Right renal cortex interstitium (tissue), 3 donors: ENCODE results near the gene VMP1. TPM values are rescaled to one million over a fixed set of nuclear protein-coding genes. Genes with fewer than 3 reads are reported as not detected.
"Not testable (repeated sequence)": the region's sequence is repeated elsewhere in the genome, so short reads cannot be mapped to it uniquely, and the experiment has no call there.

ENCODE experiments used
- DNase-seq, 3 donors: peaks; one replicate each; pipeline ENCODE4 v3.0.0-alpha.2; 2013; ENCODE audit warnings: low read depth in 3 of 3, low spot score in 2 of 3
- polyA plus RNA-seq, 3 donors: library from polyadenylated mRNA; unstranded; fragments of 120-200 nt; gene quantifications; one replicate each; pipeline ENCODE4 v1.2.1, GENCODE V29; 2013; ENCODE audit not compliant: insufficient read length in 3 of 3

Gene VMP1
- polyA plus RNA-seq, 3 donors = 112 to 132 (median 123) TPM

DNA sequence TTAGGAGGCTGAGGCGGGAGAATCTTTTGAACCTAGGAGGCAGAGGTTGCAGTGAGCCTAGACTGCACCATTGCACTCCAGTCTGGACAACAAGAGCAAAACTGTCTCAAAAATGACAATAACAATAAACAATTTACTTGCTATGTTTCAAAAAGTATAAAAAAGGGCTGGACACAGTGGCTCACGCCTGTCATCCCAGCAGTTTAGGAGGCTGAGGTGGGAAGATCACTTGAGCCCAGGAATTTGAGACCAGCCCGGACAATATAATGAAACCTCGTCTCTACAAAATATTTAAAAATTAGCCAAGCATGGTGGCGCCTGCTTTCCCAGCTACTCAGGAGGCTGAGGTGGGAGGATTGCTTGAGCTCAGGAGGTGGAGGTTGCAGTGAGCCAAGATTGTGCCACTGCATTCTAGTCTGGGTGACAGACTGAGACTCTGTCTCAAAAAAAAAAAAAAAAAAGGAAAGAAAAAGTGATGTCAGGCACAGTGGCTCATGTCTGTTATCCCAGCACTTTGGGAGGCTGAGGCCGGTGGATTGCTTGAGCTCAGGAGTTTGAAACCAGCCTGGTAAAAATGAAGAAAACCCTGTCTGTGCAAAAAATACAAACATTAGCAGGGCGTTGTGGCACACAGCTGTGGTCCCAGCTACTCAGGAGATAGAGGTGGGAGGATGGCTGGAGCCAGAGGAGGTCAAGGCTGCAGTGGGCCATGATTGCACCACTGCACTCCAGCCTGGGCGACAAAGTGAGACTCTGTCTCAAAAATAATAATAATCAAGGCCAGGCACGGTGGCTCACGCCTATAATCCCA, 146.7 kb downstream of the VMP1 start:
- DNase-seq = not testable (repeated sequence)

DNA sequence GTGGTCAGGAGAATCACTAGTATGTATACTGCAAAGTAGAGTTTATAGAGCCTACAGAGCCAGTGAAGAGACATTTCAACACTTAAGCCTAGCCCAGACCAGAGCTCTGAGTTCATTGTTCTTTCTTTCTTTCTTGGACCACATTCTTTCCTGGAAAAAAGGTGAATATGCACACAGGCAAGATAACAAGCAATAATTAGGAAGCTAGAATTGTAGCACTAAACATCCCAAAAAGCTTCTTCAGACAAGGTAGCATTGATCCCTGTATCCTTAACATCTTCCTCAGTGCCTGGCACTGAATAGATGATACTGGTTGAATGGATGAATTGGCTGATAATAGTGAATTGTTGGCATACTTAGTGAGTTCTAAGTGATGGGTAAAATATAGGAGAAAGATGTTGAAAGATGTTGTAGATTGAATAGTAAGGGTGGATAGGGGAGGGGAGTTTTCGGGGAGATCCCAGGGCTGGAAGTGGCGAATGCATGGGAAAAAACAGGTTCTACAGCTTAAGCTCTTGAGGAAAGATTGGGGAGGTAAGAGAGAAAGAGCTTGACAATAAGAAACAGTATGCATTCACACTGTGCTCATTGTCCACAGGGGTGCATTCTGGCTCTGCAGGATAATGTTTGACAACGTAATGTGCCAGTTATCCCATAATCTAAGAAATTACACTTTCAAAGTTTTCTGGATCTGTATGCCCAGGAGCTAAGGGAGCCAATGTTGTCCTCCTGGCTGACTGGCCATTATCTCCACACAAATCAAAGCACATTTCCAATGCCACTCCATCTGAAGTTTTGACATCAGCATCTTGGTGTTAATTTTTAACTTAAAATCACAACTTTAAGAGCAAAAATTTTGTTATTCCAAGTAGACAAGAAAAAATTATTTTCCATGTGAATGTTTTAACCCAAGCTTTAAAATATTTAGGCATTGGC, 149.7 kb downstream of the VMP1 start:
- DNase-seq = no peak

GRCh38 chr17:59858167-59858816, 150.8 kb downstream of the VMP1 start:
- no peak for DNase-seq

DNA sequence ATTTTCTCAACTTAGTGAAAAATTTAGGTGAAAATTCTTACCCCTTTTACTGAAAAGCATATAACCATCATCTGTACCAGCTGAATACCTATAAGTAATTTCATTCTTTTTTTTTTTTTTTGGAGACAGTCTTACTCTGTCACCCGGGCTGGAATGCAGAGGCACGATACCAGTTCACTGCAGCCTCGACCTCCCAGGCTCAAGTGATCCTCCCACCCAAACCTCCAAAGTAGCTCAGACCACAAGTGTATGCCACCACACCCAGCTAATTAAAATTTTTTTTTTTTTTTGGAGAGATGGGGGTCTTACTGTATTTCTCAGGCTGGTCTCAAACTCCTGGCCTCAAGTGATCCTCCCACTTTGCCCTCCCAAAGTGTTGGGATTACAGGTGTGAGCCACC, 151.5 kb downstream of the VMP1 start:
- no peak for DNase-seq

- no peak for DNase-seq
Observed at GRCh38 chr17:59859444-59860025, 152.1 kb downstream of the VMP1 start.

GRCh38 chr17:59863616-59864015, 156.2 kb downstream of the VMP1 start:
- DNase-seq = no peak

- no peak for DNase-seq
Observed at GRCh38 chr17:59869941-59870218, 162.4 kb downstream of the VMP1 start.

DNA sequence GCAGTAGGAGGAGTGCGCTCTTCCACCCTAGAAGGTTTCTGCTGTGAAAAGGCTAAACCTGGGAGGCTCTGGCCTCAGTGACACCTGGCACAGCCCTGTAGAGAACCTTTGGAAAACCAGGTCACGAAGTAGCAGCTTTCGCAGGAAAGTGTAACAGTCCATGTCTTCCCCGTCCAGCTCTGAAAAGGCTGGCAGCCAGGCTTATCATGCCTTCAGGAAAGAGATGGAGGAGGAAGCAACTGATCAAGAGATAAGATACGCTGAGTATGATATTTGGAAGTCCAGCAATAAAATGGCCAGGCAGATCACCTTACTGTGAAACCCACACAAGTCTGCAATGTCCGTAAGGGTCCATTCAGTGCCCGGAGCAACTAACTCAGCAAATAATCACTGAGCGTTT, 163.0 kb downstream of the VMP1 start:
- no peak for DNase-seq

GRCh38 chr17:59872351-59872750, 164.9 kb downstream of the VMP1 start:
- DNase-seq = no peak

DNA sequence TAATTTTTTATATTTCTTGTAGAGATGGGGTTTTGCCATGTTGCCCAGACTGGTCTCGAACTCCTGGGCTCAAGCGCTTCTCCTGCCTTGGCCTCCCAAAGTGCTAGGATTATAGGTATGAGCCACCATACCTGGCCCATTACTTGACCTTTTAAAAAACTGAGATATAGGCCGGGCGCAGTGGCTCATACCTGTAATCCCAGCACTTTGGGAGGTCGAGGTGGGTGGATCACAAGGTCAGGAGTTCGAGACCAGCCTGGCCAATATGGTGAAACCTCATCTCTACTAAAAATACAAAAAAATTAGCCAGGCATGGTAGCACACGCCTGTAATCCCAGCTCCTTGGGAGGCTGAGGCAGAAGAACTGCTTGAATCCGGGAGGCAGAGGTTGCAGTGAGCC, 166.0 kb downstream of the VMP1 start:
- DNase-seq = not testable (repeated sequence)

GRCh38 chr17:59874376-59874775, 166.9 kb downstream of the VMP1 start:
- no peak for DNase-seq

DNA sequence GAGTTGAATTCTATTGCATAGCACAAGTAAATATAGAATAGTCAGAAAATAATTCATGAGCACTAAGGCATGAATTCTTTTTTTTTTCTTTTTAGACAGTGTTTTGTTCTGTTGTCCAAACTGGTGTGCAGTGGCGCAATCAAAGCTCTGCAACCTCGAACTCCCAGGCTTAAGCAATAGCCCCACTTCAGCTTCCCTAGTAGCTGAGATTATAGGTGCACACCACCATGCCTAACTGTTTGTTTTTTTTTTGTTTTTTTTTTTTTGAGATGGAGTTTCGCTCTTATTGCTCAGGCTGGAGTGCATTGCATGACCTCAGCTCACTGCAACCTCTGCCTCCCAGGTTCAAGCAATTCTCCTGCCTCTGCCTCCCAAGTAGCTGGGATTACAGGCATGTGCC, 168.7 kb downstream of the VMP1 start:
- DNase-seq = no peak

GRCh38 chr17:59877965-59878364, 170.5 kb downstream of the VMP1 start:
- no peak for DNase-seq

DNA sequence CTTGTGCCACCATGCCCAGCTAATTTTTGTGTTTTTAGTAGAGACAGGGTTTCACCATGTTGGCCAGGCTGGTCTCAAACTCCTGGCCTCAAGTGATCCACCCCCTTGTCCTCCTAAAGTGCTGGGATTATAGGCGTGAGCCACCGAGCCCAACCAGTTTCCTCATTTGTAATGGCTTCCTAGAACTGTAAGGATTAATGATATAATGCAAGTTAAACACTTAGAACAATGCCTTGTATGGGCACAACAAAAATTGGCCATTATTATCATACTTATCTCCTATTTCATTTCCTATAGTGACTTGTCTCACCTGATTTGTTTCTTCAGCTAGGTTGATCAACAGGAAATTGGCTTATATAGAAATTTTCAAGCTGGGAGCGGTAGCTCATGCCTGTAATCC, 171.2 kb downstream of the VMP1 start:
- no peak for DNase-seq

DNA sequence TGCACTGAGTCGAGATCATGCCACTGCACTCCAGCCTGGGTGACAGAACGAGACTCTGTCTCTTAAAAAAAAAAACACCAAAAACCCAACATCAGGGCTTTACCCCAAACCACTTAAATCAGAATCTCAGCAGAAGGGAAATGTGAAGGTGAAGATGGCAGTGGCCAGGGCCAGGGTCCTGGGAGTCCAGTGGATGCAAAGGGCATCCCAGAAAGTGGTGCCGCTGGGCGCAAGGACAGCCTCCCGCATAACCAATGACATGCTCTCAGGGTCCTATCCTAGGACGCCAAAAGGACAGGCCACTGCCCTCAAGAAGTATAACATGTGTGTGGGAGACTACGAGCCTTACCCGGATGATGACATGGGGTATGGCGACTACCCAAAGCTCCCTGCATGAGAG, 177.4 kb downstream of the VMP1 start:
- DNase-seq = no peak

- no peak for DNase-seq
Observed at GRCh38 chr17:59888145-59888750, 180.8 kb downstream of the VMP1 start.

DNA sequence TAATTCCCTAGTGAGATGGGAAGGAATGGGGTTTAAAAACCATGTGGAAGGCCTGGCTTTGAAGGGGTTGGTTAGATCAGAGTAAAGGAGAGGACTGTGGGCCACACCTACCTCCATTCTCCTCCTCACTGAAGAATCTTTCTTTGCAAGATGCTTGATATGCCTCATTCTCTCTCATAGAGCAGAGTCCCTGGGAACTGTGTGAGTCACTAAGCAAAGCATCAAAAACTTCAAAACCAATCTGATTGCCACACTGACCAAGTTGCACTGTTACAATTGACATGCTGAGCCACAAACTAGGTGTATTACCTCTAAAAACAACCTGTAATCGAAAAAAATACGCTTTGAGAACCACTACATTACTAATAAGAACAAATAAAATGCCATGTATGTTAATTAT, 183.3 kb downstream of the VMP1 start:
- no peak for DNase-seq
